Ammon's horn (tissue), 1 donor: ENCODE results near the gene WDR46.

Source experiments
- DNase-seq: peaks from one replicate; pipeline ENCODE4 v3.0.0-alpha.2; 2016; ENCODE audit warnings: low spot score

WDR46 gene

GRCh38 chr6:33313709-33314514 lies 24.9 kb upstream of the WDR46 start, which contains the start of gene TAPBP:
TAPBP (minus strand) TSS chr6:33314078; CDS start chr6:33314041, 37 bp downstream.
- peak; percentile 73 for DNase-seq

- DNase-seq, result peak; percentile 53
Measured at GRCh38 chr6:33313105-33313708, 24.2 kb upstream of the WDR46 start.

GRCh38 chr6:33312361-33313104 lies 23.5 kb upstream of the WDR46 start:
- DNase-seq, result peak; percentile 85

- DNase-seq, result no peak
Measured at GRCh38 chr6:33306356-33306755, 17.3 kb upstream of the WDR46 start.

- no peak for DNase-seq
Measured at GRCh38 chr6:33305052-33305451, 16.0 kb upstream of the WDR46 start.

GRCh38 chr6:33304216-33304615 lies 15.2 kb upstream of the WDR46 start:
- DNase-seq, result no peak

GRCh38 chr6:33301877-33302276 lies 12.8 kb upstream of the WDR46 start:
- DNase-seq, result no peak

GRCh38 chr6:33299237-33299944 lies 10.4 kb upstream of the WDR46 start:
- DNase-seq, result peak; percentile 88

- DNase-seq, result peak; percentile 86
Measured at GRCh38 chr6:33298773-33299236, 9.8 kb upstream of the WDR46 start, which contains the start of gene RGL2. RGL2 (minus strand) TSS chr6:33298942; CDS start chr6:33298610, 332 bp downstream.

GRCh38 chr6:33297956-33298772 lies 9.1 kb upstream of the WDR46 start:
- DNase-seq, result peak; percentile 69

GRCh38 chr6:33297406-33297955 lies 8.4 kb upstream of the WDR46 start:
- no peak for DNase-seq

GRCh38 chr6:33296797-33297405 lies 7.9 kb upstream of the WDR46 start:
- DNase-seq, result no peak

GRCh38 chr6:33295621-33296369 lies 6.8 kb upstream of the WDR46 start:
- DNase-seq, result no peak

- no peak for DNase-seq
Measured at GRCh38 chr6:33294086-33294823, 5.2 kb upstream of the WDR46 start.

GRCh38 chr6:33292996-33293682 lies 4.1 kb upstream of the WDR46 start:
- no peak for DNase-seq

GRCh38 chr6:33290459-33290858 lies 1.4 kb upstream of the WDR46 start:
- no peak for DNase-seq

GRCh38 chr6:33289784-33290315 lies 811 bp upstream of the WDR46 start:
- DNase-seq, result no peak
